Measurements from ENCODE around the gene PARD3. TPM values are rescaled to one million over a fixed set of nuclear protein-coding genes. Genes with fewer than 3 reads are reported as not detected.

PARD3 gene
- total RNA-seq, 1 donor from 2014 or later = 58.7 TPM

- no peak overlapping the region for H3K4me3 ChIP-seq
- H3K9me3 ChIP-seq (ENCODE audit: low read depth) = no peaks in the 10 kb centered on the region
- no peak overlapping the region for H2AFZ ChIP-seq (replicated peaks)
- no peaks in the 10 kb centered on the region for H3F3A ChIP-seq (ENCODE audit: low read depth)
- no peaks in the 10 kb centered on the region for H3K27me3 ChIP-seq
- DNase-seq (ENCODE audit: low spot score) = no peak
- peaks cover 4% of the 10 kb centered on the region for H3K36me3 Mint-ChIP-seq
- H3K4me1 ChIP-seq = no peaks in the 10 kb centered on the region
- H3K4me3 Mint-ChIP-seq = no peak overlapping the region
- H3K4me1 Mint-ChIP-seq = peaks cover 14% of the 10 kb centered on the region
- H3K9ac ChIP-seq = no peak overlapping the region
- TF ChIP-seq EZH2phosphoT487 (IDR thresholded peaks at IDR 0.05) = no peak
- TF ChIP-seq CTCF (IDR thresholded peaks at IDR 0.05) = no peak
- no peak for TF ChIP-seq EZH2 (IDR thresholded peaks at IDR 0.05)
- no peak overlapping the region for H3K27ac Mint-ChIP-seq
- no peaks in the 10 kb centered on the region for H3K36me3 ChIP-seq
- peaks cover 21% of the 10 kb centered on the region for H4K20me1 ChIP-seq (ENCODE audit: low read depth)
- peaks cover 92% of the 10 kb centered on the region for H3K79me2 ChIP-seq (ENCODE audit: low read depth)
- H3K27me3 Mint-ChIP-seq (ENCODE audit: insufficient read depth, low read depth) = peaks cover 3% of the 10 kb centered on the region
- H3K9me3 Mint-ChIP-seq = no peaks in the 10 kb centered on the region
- no peak overlapping the region for H3K4me2 ChIP-seq
- H3K27ac ChIP-seq = no peak overlapping the region
These were observed 95.8 kb downstream of the PARD3 start for GRCh38 chr10:34719328-34719727.

GRCh38 chr10:34717429-34717828 lies 97.7 kb downstream of the PARD3 start:
- H3K4me2 ChIP-seq = no peak overlapping the region
- no peak overlapping the region for H3K9ac ChIP-seq
- TF ChIP-seq CTCF (IDR thresholded peaks at IDR 0.05) (no peak), EZH2 (IDR thresholded peaks at IDR 0.05) (no peak), EZH2phosphoT487 (IDR thresholded peaks at IDR 0.05) (no peak)
- no peak overlapping the region for H2AFZ ChIP-seq (replicated peaks)
- peaks cover 10% of the 10 kb centered on the region for H3K4me1 Mint-ChIP-seq
- no peaks in the 10 kb centered on the region for H3K27me3 ChIP-seq
- H3K36me3 Mint-ChIP-seq = peaks cover 9% of the 10 kb centered on the region
- H3K4me1 ChIP-seq = no peaks in the 10 kb centered on the region
- H3K36me3 ChIP-seq = no peaks in the 10 kb centered on the region
- H3F3A ChIP-seq (ENCODE audit: low read depth) = no peaks in the 10 kb centered on the region
- no peak overlapping the region for H3K4me3 ChIP-seq
- no peak overlapping the region for H3K27ac Mint-ChIP-seq
- H3K79me2 ChIP-seq (ENCODE audit: low read depth) = peaks cover 91% of the 10 kb centered on the region
- no peak overlapping the region for H3K4me3 Mint-ChIP-seq
- peaks cover 2% of the 10 kb centered on the region for H3K9me3 Mint-ChIP-seq
- H3K27me3 Mint-ChIP-seq (ENCODE audit: insufficient read depth, low read depth) = peaks cover 3% of the 10 kb centered on the region
- DNase-seq (ENCODE audit: low spot score) = no peak
- H3K27ac ChIP-seq = no peak overlapping the region
- peaks cover 4% of the 10 kb centered on the region for H4K20me1 ChIP-seq (ENCODE audit: low read depth)
- no peaks in the 10 kb centered on the region for H3K9me3 ChIP-seq (ENCODE audit: low read depth)

GRCh38 chr10:34716958-34717357 lies 98.1 kb downstream of the PARD3 start:
- H2AFZ ChIP-seq (replicated peaks) = no peak overlapping the region
- no peak overlapping the region for H3K9ac ChIP-seq
- no peaks in the 10 kb centered on the region for H3F3A ChIP-seq (ENCODE audit: low read depth)
- no peaks in the 10 kb centered on the region for H3K4me1 ChIP-seq
- H4K20me1 ChIP-seq (ENCODE audit: low read depth) = no peaks in the 10 kb centered on the region
- Mint-ChIP-seq H3K36me3 (peaks cover 9% of the 10 kb centered on the region), H3K4me1 (peaks cover 10% of the 10 kb centered on the region), H3K4me3 (no peak overlapping the region), H3K27ac (no peak overlapping the region), H3K27me3 (ENCODE audit: insufficient read depth, low read depth) (peaks cover 3% of the 10 kb centered on the region), H3K9me3 (peaks cover 2% of the 10 kb centered on the region)
- H3K36me3 ChIP-seq = no peaks in the 10 kb centered on the region
- H3K27me3 ChIP-seq = no peaks in the 10 kb centered on the region
- H3K79me2 ChIP-seq (ENCODE audit: low read depth) = peaks cover 91% of the 10 kb centered on the region
- no peak for DNase-seq (ENCODE audit: low spot score)
- no peaks in the 10 kb centered on the region for H3K9me3 ChIP-seq (ENCODE audit: low read depth)
- H3K4me2 ChIP-seq = no peak overlapping the region
- no peak for TF ChIP-seq EZH2phosphoT487 (IDR thresholded peaks at IDR 0.05)
- TF ChIP-seq CTCF (IDR thresholded peaks at IDR 0.05) = no peak
- TF ChIP-seq EZH2 (IDR thresholded peaks at IDR 0.05) = no peak
- no peak overlapping the region for H3K27ac ChIP-seq
- no peak overlapping the region for H3K4me3 ChIP-seq

Measured in neural progenitor cell (in vitro differentiated cells).